GM12878 (cell line): ENCODE data around the gene MRTFA. TPM values are rescaled to one million over a fixed set of nuclear protein-coding genes. Genes with fewer than 3 reads are reported as not detected.

Source experiments
- ATAC-seq: fragments of 200-7000 bp; cut with Tn5 transposase; 3 replicates; pipeline ENCODE4 v1.9.1; 2020; ENCODE audit warnings: mild to moderate bottlenecking, moderate library complexity
- BruUV-seq: library from RNA; stranded (reverse); fragments of 400-500 nt; replicated peaks from 2 replicates; lab custom pipeline; 2021; lab: Mats Ljungman, UMichigan
- CTCF ChIA-PET: fragments of 300-600 bp; sonication (Branson Sonifier 250); formaldehyde crosslinking; extraction: SDS; loops from one replicate; lab custom pipeline; 2021; ENCODE audit warnings: inconsistent platforms; lab: Yijun Ruan, JAX
- POLR2A ChIA-PET: fragments of 350-600 bp; formaldehyde crosslinking; extraction: SDS; loops from one replicate; lab custom pipeline; 2021; ENCODE audit warnings: inconsistent platforms; lab: Charles Lee
- RAD21 ChIA-PET: fragments of 300-600 bp; sonication (Branson Sonifier 250); formaldehyde crosslinking; loops from one replicate; lab custom pipeline; 2023; ENCODE audit warnings: antibody characterized with exemption; ENCODE audit not compliant: unreplicated experiment; lab: Charles Lee
- SMC1A ChIA-PET: fragments of 300-600 bp; sonication (Branson Sonifier 250); formaldehyde crosslinking; loops from one replicate; lab custom pipeline; 2023; ENCODE audit not compliant: unreplicated experiment, uncharacterized antibody; lab: Charles Lee
- DNase-seq: peaks from one replicate; pipeline ENCODE4 v3.0.0-alpha.2; 2011; ENCODE audit warnings: low read depth, low spot score
- FAIRE-seq: peaks from 3 replicates; lab custom pipeline; 2011; peaks lifted over from hg19 to GRCh38; lab: Jason Lieb, UNC
- H2AFZ ChIP-seq: 2 replicates; pipeline ENCODE4 v1.6.0; 2011; ENCODE audit warnings: low read depth, low read length, control low read depth; ENCODE audit not compliant: control insufficient read depth
- H3K27ac ChIP-seq: 2 replicates; pipeline ENCODE4 v1.5.1; 2011; ENCODE audit warnings: control low read depth; ENCODE audit not compliant: control insufficient read depth, insufficient read depth
- H3K27me3 ChIP-seq, 2 experiments: replicated peaks in 1 of 2; 2 replicates each; pipeline versions ENCODE4 v1.6.0 to v1.6.1; 2011; ENCODE audit warnings: low read length in 1 of 2; ENCODE audit not compliant: control insufficient read depth in 2 of 2, insufficient read depth in 2 of 2
- H3K36me3 ChIP-seq, 2 experiments: 2 replicates each; pipeline ENCODE4 v1.5.1; 2011; ENCODE audit warnings: low read length in 1 of 2; ENCODE audit not compliant: control insufficient read depth in 2 of 2, insufficient read depth in 2 of 2
- H3K4me1 ChIP-seq: 2 replicates; pipeline ENCODE4 v1.6.1; 2011; ENCODE audit warnings: mild to moderate bottlenecking, low read length, moderate library complexity, mixed read lengths; ENCODE audit not compliant: control insufficient read depth, insufficient read depth
- H3K4me2 ChIP-seq: 2 replicates; pipeline ENCODE4 v1.6.0; 2011; ENCODE audit warnings: control low read depth; ENCODE audit not compliant: control insufficient read depth, insufficient read depth
- H3K4me3 ChIP-seq: fragments of 200-600 bp; sonication (generic); 2 replicates; pipeline ENCODE4 v1.5.1; 2016
- H3K79me2 ChIP-seq: 2 replicates; pipeline ENCODE4 v1.6.0; 2011; ENCODE audit warnings: low read length; ENCODE audit not compliant: control insufficient read depth, insufficient read depth
- H3K9ac ChIP-seq: 2 replicates; pipeline ENCODE4 v1.8.0; 2011; ENCODE audit warnings: low read length, control low read depth, mixed read lengths; ENCODE audit not compliant: control insufficient read depth, insufficient read depth
- H3K9me3 ChIP-seq: replicated peaks from 3 replicates; pipeline ENCODE4 v1.5.1; 2011; ENCODE audit warnings: mild to moderate bottlenecking, low read length; ENCODE audit not compliant: control insufficient read depth, insufficient read depth
- H4K20me1 ChIP-seq: 2 replicates; pipeline ENCODE4 v1.6.0; 2011; ENCODE audit not compliant: control insufficient read depth, insufficient read depth
- ASH2L ChIP-seq: fragments of 300-600, 200-600 bp; sonication (generic); IDR thresholded peaks from 2 replicates; pipeline ENCODE4 v1.6.1; 2017; ENCODE audit warnings: low read depth, mild to moderate bottlenecking, borderline replicate concordance
- BACH1 ChIP-seq: fragments of 450-650 bp; IDR thresholded peaks from 2 replicates; pipeline ENCODE4 v1.6.1; 2017; ENCODE audit warnings: mild to moderate bottlenecking, borderline replicate concordance
- DPF2 ChIP-seq: fragments of 450-650 bp; IDR thresholded peaks from 2 replicates; pipeline ENCODE4 v1.6.1; 2017; ENCODE audit warnings: mild to moderate bottlenecking
- ELK1 ChIP-seq: IDR thresholded peaks from 2 replicates; pipeline ENCODE4 v1.6.1; 2012; ENCODE audit warnings: low read depth, low read length, improper control_type of control experiment
- GABPA ChIP-seq: IDR thresholded peaks from 2 replicates; pipeline ENCODE4 v1.6.1; 2014; ENCODE audit warnings: antibody characterized with exemption, low read depth, mild to moderate bottlenecking, inconsistent platforms
- GATAD2B ChIP-seq: fragments of 450-650 bp; conservative IDR thresholded peaks from 2 replicates; pipeline ENCODE4 v1.6.1; 2017; ENCODE audit warnings: low read depth, mild to moderate bottlenecking, moderate library complexity
- MEF2B ChIP-seq: fragments of 450-650 bp; IDR thresholded peaks from 2 replicates; pipeline ENCODE4 v1.6.1; 2018; ENCODE audit warnings: mild to moderate bottlenecking, moderate library complexity; ENCODE audit not compliant: partially characterized antibody, poor library complexity, severe bottlenecking
- MXI1 ChIP-seq: fragments of 150-350 bp; IDR thresholded peaks from 2 replicates; pipeline ENCODE4 v1.6.1; 2011; ENCODE audit warnings: low read depth, mild to moderate bottlenecking, inconsistent platforms, low read length, improper control_type of control experiment
- RELA ChIP-seq: fragments of 450-650 bp; IDR thresholded peaks from 2 replicates; pipeline ENCODE4 v1.8.0; 2014; ENCODE audit warnings: borderline replicate concordance; ENCODE audit not compliant: partially characterized antibody
- SIX5 ChIP-seq: IDR thresholded peaks from 2 replicates; pipeline ENCODE4 v1.6.1; 2011; ENCODE audit warnings: mild to moderate bottlenecking, low read depth, low read length, moderate library complexity; ENCODE audit not compliant: severe bottlenecking
- YY1 ChIP-seq: IDR thresholded peaks from 2 replicates; pipeline ENCODE4 v1.6.1; 2011; ENCODE audit warnings: low read depth, mild to moderate bottlenecking, low read length
- in situ Hi-C: fragments of 300-500 bp; cut with MboI; formaldehyde crosslinking; loops from 9 replicates; pipeline ENCODE4 v1.14.3; 2018; ENCODE audit warnings: mixed read lengths
- intact Hi-C: fragments of 100-400 bp; cut with micrococcal nuclease; formaldehyde crosslinking; loops from one replicate; pipeline ENCODE4 v1.14.2; 2022; ENCODE audit not compliant: unreplicated experiment
- polyA plus RNA-seq, 11 experiments: library from polyadenylated mRNA; depleted of rRNA in 4 of 11; unstranded in 6 of 11; stranded (reverse) in 5 of 11; fragments of >200 nt; fragmentation: Nextera tagmentation in 4 of 11; fragmentation: Illumina TruSeq in 1 of 11; extraction: Ambion mirVana in 4 of 11; extraction: Trizol in 1 of 11; gene quantifications; 1 replicate in 1 of 11; 2 replicates in 10 of 11; pipeline versions ENCODE4 v1.2.1 to v1.2.3, GENCODE V29; 2011 to 2016; ENCODE audit warnings: inconsistent platforms in 2 of 11, missing spikeins in 2 of 11, low read depth in 1 of 11
- total RNA-seq, 4 experiments: library from RNA; depleted of rRNA in 3 of 4; stranded (reverse); fragments of >200 nt in 3 of 4; fragmentation: Illumina TruSeq in 1 of 4; extraction: Trizol in 1 of 4; gene quantifications; 2 replicates each; pipeline versions ENCODE4 v1.2.1 to v1.2.3, GENCODE V29; 2013 to 2021
- TF ChIP-seq, protein P1 (sequence below): IDR thresholded peaks from 2 replicates; pipeline ENCODE4 v1.6.1; 2011; ENCODE audit warnings: borderline replicate concordance, low read depth, mild to moderate bottlenecking, moderate library complexity, low read length; ENCODE audit not compliant: insufficient read depth, poor library complexity, severe bottlenecking
- TF ChIP-seq, protein P2 (sequence below): fragments of 450-650 bp; IDR thresholded peaks from 2 replicates; pipeline ENCODE4 v1.6.1; 2017; ENCODE audit warnings: mild to moderate bottlenecking, moderate library complexity
- TF ChIP-seq, protein P3 (sequence below): fragments of 450-650 bp; IDR thresholded peaks from 2 replicates; pipeline ENCODE4 v1.6.1; 2017; ENCODE audit warnings: mild to moderate bottlenecking, moderate library complexity

The MRTFA gene
- total and polyA plus RNA-seq, 10 of the 15 experiments (the other 5 are each of a cell fraction or from before 2014, with no cell fraction given) = 2.0 to 63.9 (median 17.9) TPM

DNA sequence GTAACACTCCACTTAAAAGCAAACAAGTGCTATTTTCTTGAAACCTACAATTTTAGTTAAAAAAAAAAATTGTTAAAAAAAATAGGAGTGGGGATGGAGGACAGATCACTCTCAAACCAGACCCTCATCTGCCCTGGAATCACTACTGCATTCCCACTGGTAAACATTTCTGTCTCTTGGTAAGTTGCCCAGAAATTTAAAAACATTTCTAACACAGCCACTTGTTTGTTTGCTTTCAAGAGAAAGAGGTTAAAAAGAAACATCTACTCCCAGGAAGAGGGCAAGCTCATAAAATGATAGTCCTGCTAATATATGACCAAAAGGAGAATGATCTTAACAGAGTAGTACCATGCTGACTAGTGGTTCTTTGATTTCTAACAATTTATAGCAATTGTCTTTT is 182.8 kb downstream of the MRTFA start:
- ATAC-seq (no peak), FAIRE-seq (no peak), DNase-seq (no peak)
- RAD21 ChIA-PET = no interaction called here
- Histone ChIP-seq H3K9me3 (no peaks in the 10 kb centered on the region; the same call in 2 of the 3 replicates), H3K9ac (no peak overlapping the region), H3K27ac (no peak overlapping the region), H3K4me2 (no peak overlapping the region), H3K27me3 (no peaks in the 10 kb centered on the region), H2AFZ (no peak overlapping the region), H3K4me3 (no peak overlapping the region), H4K20me1 (no peaks in the 10 kb centered on the region), H3K79me2 (peaks cover 68% of the 10 kb centered on the region), H3K36me3 (peaks cover 0 to 8% of the 10 kb centered on the region in 2 experiments; a peak in 1 of 4 replicates), H3K4me1 (peaks cover 9% of the 10 kb centered on the region; the same call in 1 of the 2 replicates)
- intact Hi-C loops (no loop called here), in situ Hi-C loops (no loop called here)
- no TSS peak for BruUV-seq
- SMC1A ChIA-PET = interaction anchor here (0.6 to 2.0 kb wide), 5 partner anchors 8 to 24 kb away, joined by 3 to 4 read pairs (median 3); no protein-coding TSS in a partner anchor
- CTCF ChIA-PET = interaction anchor here (0.7 to 1.8 kb wide), 5 partner anchors 16 to 192 kb away, joined by 3 to 4 read pairs (median 4); no protein-coding TSS in a partner anchor
- POLR2A ChIA-PET = no interaction called here
- TF ChIP-seq DPF2 = no peak
- TF ChIP-seq RELA = no peak
- no peak for TF ChIP-seq GATAD2B
- TF ChIP-seq, protein P1, sequence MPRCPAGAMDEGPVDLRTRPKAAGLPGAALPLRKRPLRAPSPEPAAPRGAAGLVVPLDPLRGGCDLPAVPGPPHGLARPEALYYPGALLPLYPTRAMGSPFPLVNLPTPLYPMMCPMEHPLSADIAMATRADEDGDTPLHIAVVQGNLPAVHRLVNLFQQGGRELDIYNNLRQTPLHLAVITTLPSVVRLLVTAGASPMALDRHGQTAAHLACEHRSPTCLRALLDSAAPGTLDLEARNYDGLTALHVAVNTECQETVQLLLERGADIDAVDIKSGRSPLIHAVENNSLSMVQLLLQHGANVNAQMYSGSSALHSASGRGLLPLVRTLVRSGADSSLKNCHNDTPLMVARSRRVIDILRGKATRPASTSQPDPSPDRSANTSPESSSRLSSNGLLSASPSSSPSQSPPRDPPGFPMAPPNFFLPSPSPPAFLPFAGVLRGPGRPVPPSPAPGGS = no peak
- TF ChIP-seq ASH2L = no peak
- TF ChIP-seq YY1 = no peak
- TF ChIP-seq, protein P2, sequence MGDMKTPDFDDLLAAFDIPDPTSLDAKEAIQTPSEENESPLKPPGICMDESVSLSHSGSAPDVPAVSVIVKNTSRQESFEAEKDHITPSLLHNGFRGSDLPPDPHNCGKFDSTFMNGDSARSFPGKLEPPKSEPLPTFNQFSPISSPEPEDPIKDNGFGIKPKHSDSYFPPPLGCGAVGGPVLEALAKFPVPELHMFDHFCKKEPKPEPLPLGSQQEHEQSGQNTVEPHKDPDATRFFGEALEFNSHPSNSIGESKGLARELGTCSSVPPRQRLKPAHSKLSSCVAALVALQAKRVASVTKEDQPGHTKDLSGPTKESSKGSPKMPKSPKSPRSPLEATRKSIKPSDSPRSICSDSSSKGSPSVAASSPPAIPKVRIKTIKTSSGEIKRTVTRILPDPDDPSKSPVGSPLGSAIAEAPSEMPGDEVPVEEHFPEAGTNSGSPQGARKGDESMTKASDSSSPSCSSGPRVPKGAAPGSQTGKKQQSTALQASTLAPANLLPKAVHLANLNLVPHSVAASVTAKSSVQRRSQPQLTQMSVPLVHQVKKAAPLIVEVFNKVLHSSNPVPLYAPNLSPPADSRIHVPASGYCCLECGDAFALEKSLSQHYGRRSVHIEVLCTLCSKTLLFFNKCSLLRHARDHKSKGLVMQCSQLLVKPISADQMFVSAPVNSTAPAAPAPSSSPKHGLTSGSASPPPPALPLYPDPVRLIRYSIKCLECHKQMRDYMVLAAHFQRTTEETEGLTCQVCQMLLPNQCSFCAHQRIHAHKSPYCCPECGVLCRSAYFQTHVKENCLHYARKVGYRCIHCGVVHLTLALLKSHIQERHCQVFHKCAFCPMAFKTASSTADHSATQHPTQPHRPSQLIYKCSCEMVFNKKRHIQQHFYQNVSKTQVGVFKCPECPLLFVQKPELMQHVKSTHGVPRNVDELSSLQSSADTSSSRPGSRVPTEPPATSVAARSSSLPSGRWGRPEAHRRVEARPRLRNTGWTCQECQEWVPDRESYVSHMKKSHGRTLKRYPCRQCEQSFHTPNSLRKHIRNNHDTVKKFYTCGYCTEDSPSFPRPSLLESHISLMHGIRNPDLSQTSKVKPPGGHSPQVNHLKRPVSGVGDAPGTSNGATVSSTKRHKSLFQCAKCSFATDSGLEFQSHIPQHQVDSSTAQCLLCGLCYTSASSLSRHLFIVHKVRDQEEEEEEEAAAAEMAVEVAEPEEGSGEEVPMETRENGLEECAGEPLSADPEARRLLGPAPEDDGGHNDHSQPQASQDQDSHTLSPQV = no peak
- no peak for TF ChIP-seq ELK1
- no peak for TF ChIP-seq GABPA
- TF ChIP-seq MEF2B = no peak
- TF ChIP-seq, protein P3, sequence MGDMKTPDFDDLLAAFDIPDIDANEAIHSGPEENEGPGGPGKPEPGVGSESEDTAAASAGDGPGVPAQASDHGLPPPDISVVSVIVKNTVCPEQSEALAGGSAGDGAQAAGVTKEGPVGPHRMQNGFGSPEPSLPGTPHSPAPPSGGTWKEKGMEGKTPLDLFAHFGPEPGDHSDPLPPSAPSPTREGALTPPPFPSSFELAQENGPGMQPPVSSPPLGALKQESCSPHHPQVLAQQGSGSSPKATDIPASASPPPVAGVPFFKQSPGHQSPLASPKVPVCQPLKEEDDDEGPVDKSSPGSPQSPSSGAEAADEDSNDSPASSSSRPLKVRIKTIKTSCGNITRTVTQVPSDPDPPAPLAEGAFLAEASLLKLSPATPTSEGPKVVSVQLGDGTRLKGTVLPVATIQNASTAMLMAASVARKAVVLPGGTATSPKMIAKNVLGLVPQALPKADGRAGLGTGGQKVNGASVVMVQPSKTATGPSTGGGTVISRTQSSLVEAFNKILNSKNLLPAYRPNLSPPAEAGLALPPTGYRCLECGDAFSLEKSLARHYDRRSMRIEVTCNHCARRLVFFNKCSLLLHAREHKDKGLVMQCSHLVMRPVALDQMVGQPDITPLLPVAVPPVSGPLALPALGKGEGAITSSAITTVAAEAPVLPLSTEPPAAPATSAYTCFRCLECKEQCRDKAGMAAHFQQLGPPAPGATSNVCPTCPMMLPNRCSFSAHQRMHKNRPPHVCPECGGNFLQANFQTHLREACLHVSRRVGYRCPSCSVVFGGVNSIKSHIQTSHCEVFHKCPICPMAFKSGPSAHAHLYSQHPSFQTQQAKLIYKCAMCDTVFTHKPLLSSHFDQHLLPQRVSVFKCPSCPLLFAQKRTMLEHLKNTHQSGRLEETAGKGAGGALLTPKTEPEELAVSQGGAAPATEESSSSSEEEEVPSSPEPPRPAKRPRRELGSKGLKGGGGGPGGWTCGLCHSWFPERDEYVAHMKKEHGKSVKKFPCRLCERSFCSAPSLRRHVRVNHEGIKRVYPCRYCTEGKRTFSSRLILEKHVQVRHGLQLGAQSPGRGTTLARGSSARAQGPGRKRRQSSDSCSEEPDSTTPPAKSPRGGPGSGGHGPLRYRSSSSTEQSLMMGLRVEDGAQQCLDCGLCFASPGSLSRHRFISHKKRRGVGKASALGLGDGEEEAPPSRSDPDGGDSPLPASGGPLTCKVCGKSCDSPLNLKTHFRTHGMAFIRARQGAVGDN = no peak
- TF ChIP-seq BACH1 = no peak
- TF ChIP-seq MXI1 = no peak
- no peak for TF ChIP-seq SIX5
